ENCODE measurements around the gene EHF.

Gene EHF

DNA sequence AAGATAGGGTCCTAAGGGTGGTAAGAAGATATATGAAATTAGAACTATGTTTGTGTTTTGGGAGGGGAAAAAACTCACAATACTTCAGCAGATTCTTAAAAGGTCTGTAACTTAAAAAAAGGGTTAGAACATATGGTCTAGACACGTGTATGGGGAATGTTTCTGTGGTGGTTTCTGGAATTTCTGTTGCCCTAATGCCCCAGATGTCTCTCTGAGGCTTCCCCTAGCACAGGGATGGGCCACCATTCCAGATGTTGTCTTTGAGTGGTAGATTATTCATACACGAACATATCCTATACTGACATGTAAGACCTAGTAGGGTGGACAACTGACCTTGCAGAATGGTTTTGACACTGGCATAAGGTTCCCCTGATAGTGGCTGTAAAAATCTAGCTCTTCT lies 26.2 kb downstream of the EHF start:
- Histone ChIP-seq H3K36me3 (ENCODE audit: control insufficient read depth in 2 of 2, insufficient read depth in 1 of 2, low read length in 2 of 2) (no peaks in the 10 kb centered on the region), H3K9me3 (ENCODE audit: control insufficient read depth, insufficient read depth, low read depth, low read length) (no peaks in the 10 kb centered on the region), H3K27ac (ENCODE audit: extremely low read depth, low read depth, low read length) (no peak overlapping the region), H3K4me3 (ENCODE audit: low read depth, low read length) (no peak overlapping the region), H3K4me1 (ENCODE audit: control insufficient read depth, insufficient read depth, low read length) (no peaks in the 10 kb centered on the region)
- POLR2A ChIA-PET, result no interaction called here
- TF ChIP-seq ZNF610 (tag by site-specific recombination; IDR thresholded peaks at IDR 0.05; ENCODE audit: borderline replicate concordance), result no peak
- no peak for TF ChIP-seq ZBTB48 (tag by site-specific recombination; IDR thresholded peaks at IDR 0.05)
- TF ChIP-seq ZNF211 (tag by site-specific recombination; IDR thresholded peaks at IDR 0.05; ENCODE audit: low read depth), result no peak
- no peak for TF ChIP-seq ZFP37 (tag by site-specific recombination; IDR thresholded peaks at IDR 0.05)
- no peak for TF ChIP-seq ZNF280D (tag by site-specific recombination; IDR thresholded peaks at IDR 0.05)
- TF ChIP-seq ZNF175 (tag by site-specific recombination; IDR thresholded peaks at IDR 0.05), result no peak
- TF ChIP-seq ZBTB7A (tag by site-specific recombination; IDR thresholded peaks at IDR 0.05; ENCODE audit: low read depth), result no peak
- no peak for TF ChIP-seq ZNF146 (tag by site-specific recombination; IDR thresholded peaks at IDR 0.05)
- no peak for TF ChIP-seq ZBTB49 (tag by site-specific recombination; IDR thresholded peaks at IDR 0.05; ENCODE audit: low read depth)
- TF ChIP-seq SCRT2 (tag by site-specific recombination; IDR thresholded peaks at IDR 0.05), result no peak
- no peak for TF ChIP-seq ZNF239 (tag by site-specific recombination; IDR thresholded peaks at IDR 0.05)
- no peak for TF ChIP-seq MEIS1 (CRISPR knock-in tag; IDR thresholded peaks at IDR 0.05; ENCODE audit: borderline replicate concordance)
- TF ChIP-seq KLF16 (tag by site-specific recombination; IDR thresholded peaks at IDR 0.05), result no peak
- TF ChIP-seq, protein P1, sequence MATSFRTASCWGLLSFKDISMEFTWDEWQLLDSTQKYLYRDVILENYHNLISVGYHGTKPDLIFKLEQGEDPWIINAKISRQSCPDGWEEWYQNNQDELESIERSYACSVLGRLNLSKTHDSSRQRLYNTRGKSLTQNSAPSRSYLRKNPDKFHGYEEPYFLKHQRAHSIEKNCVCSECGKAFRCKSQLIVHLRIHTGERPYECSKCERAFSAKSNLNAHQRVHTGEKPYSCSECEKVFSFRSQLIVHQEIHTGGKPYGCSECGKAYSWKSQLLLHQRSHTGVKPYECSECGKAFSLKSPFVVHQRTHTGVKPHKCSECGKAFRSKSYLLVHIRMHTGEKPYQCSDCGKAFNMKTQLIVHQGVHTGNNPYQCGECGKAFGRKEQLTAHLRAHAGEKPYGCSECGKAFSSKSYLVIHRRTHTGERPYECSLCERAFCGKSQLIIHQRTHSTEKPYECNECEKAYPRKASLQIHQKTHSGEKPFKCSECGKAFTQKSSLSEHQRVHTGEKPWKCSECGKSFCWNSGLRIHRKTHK (tag by site-specific recombination; IDR thresholded peaks at IDR 0.05), result no peak
- TF ChIP-seq ZNF155 (tag by site-specific recombination; IDR thresholded peaks at IDR 0.05), result no peak
- TF ChIP-seq ZNF324 (tag by site-specific recombination; IDR thresholded peaks at IDR 0.05), result no peak
- TF ChIP-seq ZNF777 (tag by site-specific recombination; IDR thresholded peaks at IDR 0.05; ENCODE audit: borderline replicate concordance), result no peak
- no peak for TF ChIP-seq GLIS1 (tag by site-specific recombination; IDR thresholded peaks at IDR 0.05)
- CTCF ChIA-PET, result interaction anchor here (0.7 kb wide), 1 partner anchor 239 kb away, joined by 3 read pairs; no protein-coding TSS in a partner anchor

GRCh38 chr11:34647532-34647931 lies 26.6 kb downstream of the EHF start:
- TF ChIP-seq ZSCAN23 (tag by site-specific recombination; IDR thresholded peaks at IDR 0.05) (no peak), ZNF221 (tag by site-specific recombination; IDR thresholded peaks at IDR 0.05; ENCODE audit: borderline replicate concordance) (no peak), ATF2 (tag by site-specific recombination; IDR thresholded peaks at IDR 0.05; ENCODE audit: low read depth) (peak; percentile 46; the same call in 1 of the 2 replicates)
- TF ChIP-seq, protein P2, sequence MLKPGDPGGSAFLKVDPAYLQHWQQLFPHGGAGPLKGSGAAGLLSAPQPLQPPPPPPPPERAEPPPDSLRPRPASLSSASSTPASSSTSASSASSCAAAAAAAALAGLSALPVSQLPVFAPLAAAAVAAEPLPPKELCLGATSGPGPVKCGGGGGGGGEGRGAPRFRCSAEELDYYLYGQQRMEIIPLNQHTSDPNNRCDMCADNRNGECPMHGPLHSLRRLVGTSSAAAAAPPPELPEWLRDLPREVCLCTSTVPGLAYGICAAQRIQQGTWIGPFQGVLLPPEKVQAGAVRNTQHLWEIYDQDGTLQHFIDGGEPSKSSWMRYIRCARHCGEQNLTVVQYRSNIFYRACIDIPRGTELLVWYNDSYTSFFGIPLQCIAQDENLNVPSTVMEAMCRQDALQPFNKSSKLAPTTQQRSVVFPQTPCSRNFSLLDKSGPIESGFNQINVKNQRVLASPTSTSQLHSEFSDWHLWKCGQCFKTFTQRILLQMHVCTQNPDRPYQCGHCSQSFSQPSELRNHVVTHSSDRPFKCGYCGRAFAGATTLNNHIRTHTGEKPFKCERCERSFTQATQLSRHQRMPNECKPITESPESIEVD (tag by site-specific recombination; IDR thresholded peaks at IDR 0.05), result no peak
- POLR2A ChIA-PET, result no interaction called here
- Histone ChIP-seq H3K27ac (ENCODE audit: extremely low read depth, low read depth, low read length) (no peak overlapping the region), H3K36me3 (ENCODE audit: control insufficient read depth in 2 of 2, insufficient read depth in 1 of 2, low read length in 2 of 2) (no peaks in the 10 kb centered on the region), H3K4me1 (ENCODE audit: control insufficient read depth, insufficient read depth, low read length) (no peaks in the 10 kb centered on the region), H3K9me3 (ENCODE audit: control insufficient read depth, insufficient read depth, low read depth, low read length) (no peaks in the 10 kb centered on the region), H3K4me3 (ENCODE audit: low read depth, low read length) (no peak overlapping the region)
- CTCF ChIA-PET, result interaction anchor here (0.7 kb wide), 1 partner anchor 238 kb away, joined by 3 read pairs; no protein-coding TSS in a partner anchor
